GM21447 (cell line): ENCODE measurements around the gene PPP2R2B.
A peak's percentile ranks its signal among the peaks of the same experiment; 100 is the strongest.

ENCODE experiments used
- ATAC-seq: cut with Tn5 transposase; IDR thresholded peaks from one replicate; pipeline ENCODE4 v1.9.1; 2021; ENCODE audit not compliant: unreplicated experiment

PPP2R2B gene

GRCh38 chr5:146704949-146705665 is 173.4 kb downstream of the PPP2R2B start:
- no peak for ATAC-seq

- ATAC-seq, result no peak
These were observed 174.7 kb downstream of the PPP2R2B start for GRCh38 chr5:146703899-146704298.

DNA sequence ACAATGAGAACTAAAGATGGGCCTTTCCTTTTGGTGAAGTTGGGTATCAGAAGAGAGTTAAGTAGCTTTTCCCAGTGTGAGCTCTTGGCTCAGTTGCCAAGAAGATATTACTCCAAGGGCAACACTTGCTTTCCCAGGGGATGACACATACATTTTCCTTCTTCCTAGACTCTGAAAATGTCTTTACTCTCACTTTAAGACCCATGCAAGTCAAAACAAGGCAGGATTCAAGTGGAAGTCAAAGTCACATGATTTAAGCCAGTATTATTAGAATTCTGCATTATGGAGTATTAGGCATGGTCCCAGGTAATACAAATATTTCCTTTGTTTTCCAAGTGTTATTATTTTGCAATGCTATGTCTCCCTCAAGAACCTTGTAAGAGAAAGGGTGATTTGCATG is 175.1 kb downstream of the PPP2R2B start:
- ATAC-seq, result no peak

DNA sequence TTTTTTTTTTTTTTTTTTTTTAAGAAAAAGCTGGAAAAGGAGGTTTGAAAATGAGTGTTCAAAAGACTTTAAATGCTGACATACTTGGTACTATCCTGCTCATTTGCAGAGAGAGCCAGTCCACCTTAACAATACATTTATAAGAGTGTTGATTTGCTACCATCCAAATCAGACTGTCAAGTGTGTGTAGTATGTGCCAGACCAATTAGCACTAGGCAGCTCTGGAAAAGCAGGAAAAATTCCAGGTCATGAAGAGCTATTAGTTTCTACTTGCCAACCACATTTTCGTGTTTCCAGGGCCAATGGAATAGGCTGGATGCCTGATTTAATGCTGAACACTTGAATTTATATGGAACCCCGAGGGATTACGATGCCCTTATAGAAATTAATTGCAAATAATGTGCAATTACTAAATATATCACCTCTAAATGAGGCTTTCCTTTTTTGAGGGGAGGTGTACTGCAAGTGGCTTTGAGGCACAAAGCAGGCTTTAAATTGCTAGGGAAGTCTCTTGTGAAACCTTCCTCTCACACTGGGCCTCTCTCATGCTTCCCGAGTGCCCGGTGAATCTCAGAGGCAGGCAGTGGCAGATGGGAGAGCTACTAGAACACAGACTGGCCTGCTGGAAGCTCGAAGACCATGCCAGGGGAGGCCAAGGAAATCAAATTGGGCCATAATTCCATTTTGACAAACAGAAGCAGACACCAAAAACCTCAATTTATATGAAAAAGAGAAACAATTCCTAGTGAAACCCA is 178.7 kb downstream of the PPP2R2B start:
- ATAC-seq, result no peak

GRCh38 chr5:146699138-146699537 is 179.4 kb downstream of the PPP2R2B start:
- no peak for ATAC-seq

DNA sequence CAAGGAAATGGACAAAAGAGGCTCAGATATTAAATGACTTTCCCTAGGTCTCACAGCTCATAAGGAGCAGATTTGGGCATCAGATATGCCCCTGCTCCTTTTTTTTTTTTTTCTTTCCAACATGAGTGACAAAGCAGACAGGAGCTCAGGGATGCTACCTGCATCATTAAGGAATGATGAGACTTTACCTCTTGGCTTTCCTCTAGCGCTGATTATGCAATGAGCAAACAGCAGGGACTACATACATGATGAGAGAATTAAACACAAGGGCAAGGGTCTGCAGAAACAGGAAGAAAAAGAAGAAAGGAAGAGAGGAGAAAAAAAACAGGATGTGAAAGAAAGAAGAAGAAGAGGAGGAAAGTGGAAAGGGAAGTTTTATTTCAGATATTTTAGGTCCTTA is 179.9 kb downstream of the PPP2R2B start:
- no peak for ATAC-seq

DNA sequence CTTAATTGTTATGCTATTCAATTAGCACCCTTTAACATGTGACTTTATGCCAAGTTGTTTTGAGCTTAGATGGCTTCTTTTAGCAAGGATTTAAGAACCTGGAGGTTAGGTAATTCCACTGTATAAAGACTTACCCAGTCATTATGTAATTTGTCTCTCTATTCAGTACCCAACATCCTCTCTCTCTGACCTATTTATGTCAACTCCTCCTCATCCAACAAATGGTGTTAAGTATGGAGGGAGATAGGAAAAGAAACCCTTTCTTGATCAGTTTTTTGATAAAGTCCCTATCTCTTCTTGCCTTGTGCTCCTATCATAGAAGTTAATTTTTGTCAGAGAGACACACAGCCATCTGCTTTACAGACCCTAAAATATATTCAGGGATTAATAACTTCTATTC is 181.3 kb downstream of the PPP2R2B start:
- ATAC-seq, result no peak

DNA sequence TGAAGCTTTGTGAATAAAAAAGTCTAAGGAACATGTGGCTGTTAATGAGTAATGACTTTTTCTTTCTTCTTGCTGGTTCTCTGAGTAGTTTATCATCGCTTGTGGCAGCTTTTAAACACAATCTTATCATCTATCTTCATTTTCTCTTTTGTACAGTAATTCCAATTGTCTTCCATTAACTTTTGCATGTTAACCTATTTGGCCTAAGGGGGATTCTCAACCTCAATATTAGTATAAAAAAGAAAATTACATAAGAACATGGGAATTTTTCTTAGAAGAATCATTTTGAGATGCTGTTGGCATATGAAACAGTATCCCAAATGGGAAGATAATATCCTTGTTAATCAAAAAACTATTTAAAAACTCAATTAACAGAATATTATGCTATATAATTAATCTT is 182.9 kb downstream of the PPP2R2B start:
- no peak for ATAC-seq

- ATAC-seq, result no peak
These were observed 187.6 kb downstream of the PPP2R2B start for GRCh38 chr5:146690880-146691355.

- ATAC-seq, result no peak
These were observed 190.9 kb downstream of the PPP2R2B start for GRCh38 chr5:146687630-146688029.

GRCh38 chr5:146683861-146684260 is 194.7 kb downstream of the PPP2R2B start:
- no peak for ATAC-seq

DNA sequence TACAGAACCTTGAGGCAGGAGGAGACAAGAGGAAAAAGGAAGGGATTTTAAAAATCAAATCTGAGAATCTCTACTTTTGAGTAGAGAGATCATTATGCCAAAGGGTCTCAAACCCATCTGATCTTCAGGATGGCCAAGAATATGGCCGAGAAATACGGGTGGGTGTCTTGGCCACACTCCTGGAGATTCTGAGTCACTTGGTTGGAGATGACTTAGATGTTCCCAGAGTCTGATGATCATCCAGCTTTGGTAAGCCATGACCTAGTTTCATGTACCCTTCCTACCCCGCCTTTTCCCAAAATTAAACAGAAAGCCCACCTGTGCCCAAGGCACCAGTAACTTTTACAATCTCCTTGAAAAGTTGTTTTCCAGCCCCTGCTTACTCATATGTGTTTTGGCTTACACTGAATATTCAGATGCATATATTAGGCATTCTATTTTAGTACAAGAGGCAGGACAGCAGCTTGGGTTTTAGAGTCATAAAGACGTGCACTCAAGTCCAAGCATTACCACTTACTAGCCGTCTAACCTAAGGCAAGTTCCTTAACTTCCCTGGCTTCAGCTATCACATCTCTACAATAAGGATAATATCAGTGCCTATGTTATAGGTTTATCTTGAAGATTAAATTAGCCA is 195.5 kb downstream of the PPP2R2B start:
- no peak for ATAC-seq

- ATAC-seq, result no peak
These were observed 196.9 kb downstream of the PPP2R2B start for GRCh38 chr5:146681585-146682105.

- no peak for ATAC-seq
These were observed 197.5 kb downstream of the PPP2R2B start for GRCh38 chr5:146680846-146681584.

GRCh38 chr5:146675636-146676035 is 202.9 kb downstream of the PPP2R2B start:
- peak; percentile 97 for ATAC-seq

DNA sequence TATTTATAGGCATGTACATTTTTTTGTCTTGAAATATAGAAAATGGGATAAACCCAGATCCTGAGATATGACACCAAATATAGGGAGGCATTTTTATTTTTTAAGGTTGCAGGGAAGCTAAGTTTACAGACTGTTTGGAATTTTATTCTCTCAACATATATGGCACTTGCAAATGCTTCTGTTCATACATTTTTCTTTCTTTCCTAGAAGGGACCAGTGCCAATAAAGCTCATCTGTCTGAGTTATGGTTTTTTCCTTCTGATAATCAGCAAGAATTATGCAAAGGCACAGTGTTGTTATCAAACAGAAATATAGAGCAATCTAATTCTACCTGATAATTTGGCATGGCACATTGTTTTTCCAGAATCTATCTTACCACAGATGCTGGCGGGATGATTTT is 205.7 kb downstream of the PPP2R2B start:
- no peak for ATAC-seq

DNA sequence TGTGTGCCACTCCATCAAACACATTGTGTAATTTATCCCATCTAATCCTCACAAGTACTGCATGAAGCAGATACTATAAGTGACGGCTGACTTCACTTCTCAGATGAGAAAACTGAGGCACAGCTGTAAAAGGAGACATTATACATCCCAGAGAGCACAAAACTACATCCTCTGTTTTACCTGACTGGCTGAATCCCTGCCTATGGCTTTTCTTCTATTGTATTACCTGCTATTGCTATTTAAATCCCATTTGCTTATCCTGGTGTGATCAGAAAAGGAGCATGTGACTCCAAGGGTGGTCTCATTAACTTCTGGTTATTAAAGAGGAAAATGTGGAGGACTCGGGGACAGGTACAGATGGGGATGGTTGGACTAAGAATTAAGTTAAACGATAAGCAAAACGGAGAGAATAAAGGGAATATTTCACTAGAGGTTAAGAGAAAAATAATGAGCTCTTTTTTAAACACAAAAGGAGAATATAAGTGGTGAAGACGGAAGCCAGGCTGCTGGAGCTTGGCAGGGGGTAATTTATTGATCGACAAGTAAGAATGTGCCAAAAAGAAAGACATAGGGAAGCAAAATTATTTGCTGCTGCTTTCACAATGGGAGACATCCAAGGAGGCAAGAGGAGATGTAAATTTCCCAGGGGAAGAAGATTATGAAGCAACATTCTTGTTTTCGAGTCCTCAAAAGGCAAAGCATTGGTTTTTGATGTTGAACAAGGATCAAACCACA is 206.8 kb downstream of the PPP2R2B start:
- no peak for ATAC-seq

- no peak for ATAC-seq
These were observed 208.9 kb downstream of the PPP2R2B start for GRCh38 chr5:146669656-146670055.

DNA sequence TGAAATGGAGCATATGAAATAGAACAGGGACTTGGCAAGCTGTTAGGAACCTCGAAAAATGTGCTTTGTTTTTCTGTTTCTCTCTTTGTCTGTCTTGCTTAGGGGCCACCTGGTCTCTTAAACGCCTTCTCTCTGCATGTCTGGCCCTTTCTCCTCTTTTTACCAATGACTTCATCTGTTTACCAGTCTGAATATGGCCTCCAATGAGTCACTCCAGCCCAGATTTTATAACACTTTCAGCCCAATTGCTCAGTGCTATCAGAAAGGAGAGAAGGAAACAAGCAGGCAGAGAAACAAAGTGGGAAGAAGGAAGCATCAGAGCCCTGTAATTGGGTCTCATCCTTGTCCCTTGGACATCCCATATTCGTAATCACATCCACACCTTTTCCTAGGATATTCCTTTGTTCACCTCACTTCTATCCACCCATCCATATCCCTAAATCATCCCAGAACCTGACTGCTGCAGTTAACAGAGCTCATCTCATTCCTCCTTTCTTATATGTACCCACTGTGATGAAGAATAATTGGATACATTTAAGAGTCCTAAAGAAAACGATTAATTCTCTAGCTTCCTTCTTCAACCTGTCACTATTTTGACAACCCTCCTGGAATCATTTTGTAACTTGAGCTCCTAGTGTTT is 210.8 kb downstream of the PPP2R2B start:
- no peak for ATAC-seq

- ATAC-seq, result no peak
These were observed 216.3 kb downstream of the PPP2R2B start for GRCh38 chr5:146662229-146662628.
